Loucy (cell line): ENCODE results near the gene BEGAIN.
A peak's percentile ranks its signal among the peaks of the same experiment; 100 is the strongest.

Experiments
- H2AFZ ChIP-seq: fragments of 200-600 bp; sonication (generic); 2 replicates; pipeline ENCODE4 v1.6.0; 2016; ENCODE audit warnings: antibody characterized with exemption, mild to moderate bottlenecking, low read length, moderate library complexity
- H3F3A ChIP-seq: fragments of 200-600 bp; 2 replicates; pipeline ENCODE4 v1.6.0; 2016; ENCODE audit warnings: antibody characterized with exemption, low read depth, mild to moderate bottlenecking
- H3K27me3 ChIP-seq: fragments of 200-600 bp; sonication (generic); 2 replicates; pipeline ENCODE4 v1.6.1; 2014; ENCODE audit warnings: low read length, mild to moderate bottlenecking; ENCODE audit not compliant: insufficient read depth, poor library complexity, severe bottlenecking
- H3K36me3 ChIP-seq: fragments of 200-600 bp; sonication (generic); 2 replicates; pipeline ENCODE4 v1.6.1; 2016; ENCODE audit warnings: low read length; ENCODE audit not compliant: insufficient read depth
- H3K4me1 ChIP-seq: fragments of 200-600 bp; sonication (generic); 2 replicates; pipeline ENCODE4 v1.5.1; 2014; ENCODE audit warnings: low read length, mild to moderate bottlenecking; ENCODE audit not compliant: insufficient read depth, poor library complexity, severe bottlenecking
- H3K4me2 ChIP-seq: fragments of 200-600 bp; sonication (generic); 2 replicates; pipeline ENCODE4 v1.6.0; 2014; ENCODE audit warnings: antibody characterized with exemption, low read length, low read depth, mild to moderate bottlenecking; ENCODE audit not compliant: poor library complexity, severe bottlenecking
- H3K4me3 ChIP-seq: fragments of 200-600 bp; sonication (generic); 2 replicates; pipeline ENCODE4 v1.5.1; 2014; ENCODE audit warnings: low read length, mild to moderate bottlenecking, mixed read lengths; ENCODE audit not compliant: poor library complexity, severe bottlenecking
- H3K79me2 ChIP-seq: fragments of 200-600 bp; sonication (generic); 2 replicates; pipeline ENCODE4 v1.6.1; 2014; ENCODE audit warnings: low read length; ENCODE audit not compliant: insufficient read depth
- H3K9ac ChIP-seq: fragments of 200-600 bp; sonication (generic); 2 replicates; pipeline ENCODE4 v1.6.0; 2014; ENCODE audit warnings: mild to moderate bottlenecking, low read depth, low read length, moderate library complexity; ENCODE audit not compliant: poor library complexity, severe bottlenecking
- H3K9me2 ChIP-seq: fragments of 200-600 bp; sonication (generic); replicated peaks from 2 replicates; pipeline ENCODE4 v1.6.1; 2016; ENCODE audit warnings: low read depth, low read length, mixed read lengths
- H3K9me3 ChIP-seq: fragments of 200-600 bp; sonication (generic); 2 replicates; pipeline ENCODE4 v1.6.1; 2014; ENCODE audit warnings: mild to moderate bottlenecking, antibody characterized with exemption, low read length, low read depth; ENCODE audit not compliant: insufficient read depth
- H4K20me1 ChIP-seq: fragments of 200-600 bp; sonication (generic); 2 replicates; pipeline ENCODE4 v1.6.0; 2014; ENCODE audit warnings: antibody characterized with exemption, low read length, mild to moderate bottlenecking; ENCODE audit not compliant: insufficient read depth, poor library complexity, severe bottlenecking
- EZH2phosphoT487 ChIP-seq: fragments of 200-600 bp; IDR thresholded peaks from 2 replicates; pipeline ENCODE4 v1.6.1; 2018; ENCODE audit warnings: antibody characterized with exemption, mild to moderate bottlenecking, moderate library complexity, borderline replicate concordance
- TF ChIP-seq, protein P1 (sequence below): fragments of 200-600 bp; sonication (generic); conservative IDR thresholded peaks from 2 replicates; pipeline ENCODE4 v1.5.1; 2014; ENCODE audit warnings: mild to moderate bottlenecking, antibody characterized with exemption, low read length

The BEGAIN gene

GRCh38 chr14:100620255-100621100 is 33.3 kb upstream of the BEGAIN start:
- H4K20me1 ChIP-seq: no peaks in the 10 kb centered on the region
- no peak for TF ChIP-seq EZH2phosphoT487

GRCh38 chr14:100619396-100620254 is 32.4 kb upstream of the BEGAIN start:
- no peaks in the 10 kb centered on the region for H4K20me1 ChIP-seq
- no peaks in the 10 kb centered on the region for H3K9me3 ChIP-seq
- peaks cover 16% of the 10 kb centered on the region for H3K4me1 ChIP-seq
- H3K9ac ChIP-seq: no peak overlapping the region
- H3K9me2 ChIP-seq: no peaks in the 10 kb centered on the region
- H3K36me3 ChIP-seq: no peaks in the 10 kb centered on the region
- no peaks in the 10 kb centered on the region for H3K27me3 ChIP-seq
- H2AFZ ChIP-seq: no peak overlapping the region
- no peak overlapping the region for H3K4me2 ChIP-seq
- H3K79me2 ChIP-seq: no peaks in the 10 kb centered on the region
- H3F3A ChIP-seq: no peaks in the 10 kb centered on the region
- H3K4me3 ChIP-seq: no peak overlapping the region
- TF ChIP-seq EZH2phosphoT487: no peak
- TF ChIP-seq, protein P1, sequence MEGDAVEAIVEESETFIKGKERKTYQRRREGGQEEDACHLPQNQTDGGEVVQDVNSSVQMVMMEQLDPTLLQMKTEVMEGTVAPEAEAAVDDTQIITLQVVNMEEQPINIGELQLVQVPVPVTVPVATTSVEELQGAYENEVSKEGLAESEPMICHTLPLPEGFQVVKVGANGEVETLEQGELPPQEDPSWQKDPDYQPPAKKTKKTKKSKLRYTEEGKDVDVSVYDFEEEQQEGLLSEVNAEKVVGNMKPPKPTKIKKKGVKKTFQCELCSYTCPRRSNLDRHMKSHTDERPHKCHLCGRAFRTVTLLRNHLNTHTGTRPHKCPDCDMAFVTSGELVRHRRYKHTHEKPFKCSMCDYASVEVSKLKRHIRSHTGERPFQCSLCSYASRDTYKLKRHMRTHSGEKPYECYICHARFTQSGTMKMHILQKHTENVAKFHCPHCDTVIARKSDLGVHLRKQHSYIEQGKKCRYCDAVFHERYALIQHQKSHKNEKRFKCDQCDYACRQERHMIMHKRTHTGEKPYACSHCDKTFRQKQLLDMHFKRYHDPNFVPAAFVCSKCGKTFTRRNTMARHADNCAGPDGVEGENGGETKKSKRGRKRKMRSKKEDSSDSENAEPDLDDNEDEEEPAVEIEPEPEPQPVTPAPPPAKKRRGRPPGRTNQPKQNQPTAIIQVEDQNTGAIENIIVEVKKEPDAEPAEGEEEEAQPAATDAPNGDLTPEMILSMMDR: no peak

More at GRCh38 chr14:100620255-100621100, 33.3 kb upstream of the BEGAIN start:
- Histone ChIP-seq H3F3A (no peaks in the 10 kb centered on the region), H3K4me2 (no peak overlapping the region), H3K27me3 (no peaks in the 10 kb centered on the region), H3K36me3 (no peaks in the 10 kb centered on the region), H3K79me2 (no peaks in the 10 kb centered on the region), H3K9ac (no peak overlapping the region), H3K4me1 (peaks cover 16% of the 10 kb centered on the region), H3K4me3 (no peak overlapping the region), H3K9me2 (no peaks in the 10 kb centered on the region), H3K9me3 (no peaks in the 10 kb centered on the region), H2AFZ (no peak overlapping the region)

- Histone ChIP-seq H4K20me1 (no peaks in the 10 kb centered on the region), H3K4me3 (no peak overlapping the region), H3K36me3 (no peaks in the 10 kb centered on the region), H3K9ac (peak overlapping the region; percentile 55), H3K4me1 (peaks cover 16% of the 10 kb centered on the region), H3K79me2 (no peaks in the 10 kb centered on the region), H3F3A (no peaks in the 10 kb centered on the region), H3K9me3 (no peaks in the 10 kb centered on the region), H3K27me3 (no peaks in the 10 kb centered on the region), H2AFZ (no peak overlapping the region), H3K9me2 (no peaks in the 10 kb centered on the region), H3K4me2 (no peak overlapping the region)
- TF ChIP-seq, protein P1: no peak
- TF ChIP-seq EZH2phosphoT487: no peak
Observed at GRCh38 chr14:100618763-100619320, 31.6 kb upstream of the BEGAIN start.
